NOMO-1 treated with DMSO at 0.1 percent for 48 hours (cell line): ENCODE data around the gene DCHS2.

Experiments used
- DNase-seq: peaks from one replicate; lab custom pipeline; 2025; ENCODE audit not compliant: unreplicated experiment; lab: John Stamatoyannopoulos, UW

The DCHS2 gene

DNA sequence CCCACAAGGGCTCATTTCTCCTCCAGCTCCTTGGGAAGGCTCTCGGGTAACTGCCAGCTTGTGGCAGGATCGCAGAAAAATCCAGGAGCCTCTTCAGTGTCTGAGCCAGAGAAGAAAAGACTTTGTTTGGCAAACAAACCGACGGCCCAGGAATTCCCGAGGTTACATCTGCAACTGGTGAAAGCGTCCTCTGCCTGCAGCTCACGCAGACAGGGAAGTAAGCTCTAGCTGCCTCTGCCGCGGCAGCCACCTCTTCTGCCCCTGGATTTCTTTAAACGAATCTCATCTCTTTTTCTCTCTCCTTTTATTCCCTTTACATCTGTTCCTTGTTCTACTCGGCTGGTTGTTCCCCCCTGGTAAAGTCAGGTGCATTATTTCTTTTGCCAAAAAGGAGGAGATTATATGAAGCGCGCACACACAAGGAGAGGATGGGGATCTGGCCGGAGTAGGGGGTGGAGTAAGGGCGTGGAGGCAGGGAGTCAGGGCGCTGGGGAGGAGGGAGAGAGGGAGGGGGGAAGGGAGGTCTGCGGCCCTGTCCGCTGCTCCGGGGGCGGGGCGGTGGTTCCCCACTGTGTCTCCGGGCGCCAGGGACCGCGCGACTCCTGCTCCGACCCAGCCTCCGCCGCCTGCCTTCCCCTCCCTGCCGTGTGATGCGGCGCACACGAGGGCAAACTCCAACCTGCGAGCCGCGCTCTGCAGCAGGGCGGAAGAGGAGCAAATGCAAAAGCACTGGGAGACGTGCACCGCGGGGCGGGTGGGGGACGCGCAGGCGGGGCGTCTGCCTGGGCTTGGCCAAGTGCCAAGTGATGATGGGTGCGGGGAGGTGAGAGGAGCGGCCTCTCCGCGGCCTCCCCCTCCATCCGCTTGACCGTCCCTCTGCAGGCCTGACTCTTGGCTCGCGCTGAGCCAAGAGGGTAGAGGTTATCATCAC lies at the start of gene DCHS2:
TSS of gene DCHS2 (minus strand) at position 459 of the 931 bp plus-strand sequence. CDS start at position 15, 444 bp downstream.
- peak; percentile 44 for DNase-seq

DNA sequence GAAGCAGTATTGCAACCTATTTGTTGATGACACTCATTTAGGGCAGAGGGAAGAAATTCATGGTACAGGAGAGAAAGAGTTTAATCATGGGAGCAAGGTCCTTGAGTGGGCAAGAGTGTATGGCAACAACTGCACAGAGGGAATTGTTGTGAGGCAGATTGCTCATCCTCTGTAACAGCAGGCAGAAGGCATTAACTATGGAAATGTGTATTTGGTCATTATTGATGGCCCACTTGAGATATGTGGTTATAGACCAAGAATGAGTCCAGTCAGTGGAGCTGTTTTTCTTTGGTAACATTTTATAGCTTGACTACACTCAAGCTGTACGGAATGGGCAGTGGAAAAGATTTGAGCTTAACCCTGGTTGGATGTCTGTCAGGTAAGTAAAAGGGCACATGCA lies 42.7 kb upstream of the DCHS2 start:
- DNase-seq, result no peak

DNA sequence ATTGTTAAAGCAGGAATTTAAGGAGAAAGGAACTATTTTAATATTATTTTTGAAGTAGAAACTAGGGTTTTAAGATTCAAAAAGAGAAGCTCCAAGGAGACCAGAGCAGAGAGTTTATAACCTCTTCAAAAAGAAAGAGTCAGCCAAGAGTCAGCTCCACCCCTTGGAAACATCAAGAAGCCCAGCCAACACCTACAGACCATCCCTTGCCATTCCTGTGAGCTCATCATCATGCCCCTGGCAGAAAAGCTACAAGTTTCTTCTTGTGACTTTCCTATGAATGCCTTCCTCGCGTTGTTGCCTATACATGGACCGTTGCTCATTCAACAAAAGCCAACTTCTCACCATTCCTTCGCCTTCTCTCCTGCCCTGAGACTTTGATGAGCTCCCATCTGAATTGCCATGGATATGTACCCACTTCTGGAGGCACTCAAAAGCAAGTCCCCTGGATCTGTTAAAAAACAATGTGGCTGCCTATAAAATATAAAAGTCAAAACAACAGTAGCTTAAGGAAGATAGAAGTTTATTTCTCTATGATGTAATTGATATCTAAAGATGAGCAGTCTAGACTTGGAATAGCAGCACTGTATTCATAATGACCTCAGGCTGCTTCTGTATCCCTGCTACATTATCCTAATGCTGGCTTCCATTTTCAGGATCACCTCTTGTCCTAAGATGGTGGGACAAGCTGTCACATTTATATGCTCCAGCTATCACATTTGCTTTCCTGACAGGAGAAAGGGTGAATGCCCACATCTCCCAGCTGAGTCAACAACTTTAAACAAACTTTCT lies 38.3 kb upstream of the DCHS2 start:
- no peak for DNase-seq

DNA sequence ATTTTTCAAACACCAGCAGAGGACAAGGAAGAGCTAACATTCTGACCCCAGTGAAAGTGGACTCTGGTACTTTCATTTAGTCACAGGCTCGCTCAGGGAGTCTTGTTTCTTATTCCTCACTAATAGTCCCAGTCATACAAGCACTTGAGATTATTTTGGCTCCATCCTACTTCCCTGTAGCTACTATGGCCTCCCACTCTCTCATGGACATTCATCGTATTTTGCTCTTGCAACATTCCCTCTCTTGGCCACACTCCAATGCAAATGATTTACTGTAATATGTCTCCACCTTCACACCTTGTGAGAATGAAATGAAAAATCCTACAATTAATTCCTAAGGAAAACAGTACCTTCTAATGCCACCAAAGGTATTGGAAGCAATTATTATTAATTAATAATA lies 37.3 kb upstream of the DCHS2 start:
- no peak for DNase-seq

DNA sequence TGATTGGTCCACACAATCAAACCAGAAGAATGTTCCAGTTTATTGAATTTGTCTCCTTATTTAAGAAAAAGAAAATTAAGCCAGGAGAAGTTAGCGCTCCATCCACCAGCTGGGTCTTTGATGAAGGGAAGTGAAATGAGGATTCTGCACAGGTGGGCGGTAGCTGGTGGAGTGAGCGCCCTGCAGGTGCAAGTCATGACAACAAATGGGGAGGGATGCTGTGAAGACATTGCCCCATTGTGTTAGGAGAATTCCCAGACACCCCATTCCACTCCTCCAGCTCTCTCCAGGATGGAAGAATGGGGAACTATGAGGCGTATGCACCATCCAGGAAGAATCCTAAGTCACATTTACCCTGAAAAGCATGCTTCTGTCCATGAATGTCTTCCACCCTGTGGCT lies 35.7 kb upstream of the DCHS2 start:
- no peak for DNase-seq

DNA sequence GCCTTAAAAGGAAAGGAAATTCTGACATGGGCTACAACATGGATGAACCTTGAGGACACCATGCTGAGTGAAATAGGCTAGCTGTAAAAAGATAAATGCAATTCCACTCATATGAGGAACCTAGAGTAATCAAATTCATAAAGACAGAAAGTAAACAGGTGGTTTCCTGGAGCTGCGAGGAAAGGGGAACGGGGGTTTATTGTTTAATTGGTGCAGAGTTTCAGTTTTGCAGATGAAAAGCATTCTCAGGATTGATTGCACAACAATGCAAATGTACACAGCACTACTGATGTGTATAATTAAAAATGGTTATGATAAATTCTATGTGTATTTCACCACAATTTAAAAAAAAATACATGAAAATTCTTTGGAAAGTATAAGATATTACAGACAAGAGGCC lies 34.6 kb upstream of the DCHS2 start:
- DNase-seq, result peak; percentile 97

DNA sequence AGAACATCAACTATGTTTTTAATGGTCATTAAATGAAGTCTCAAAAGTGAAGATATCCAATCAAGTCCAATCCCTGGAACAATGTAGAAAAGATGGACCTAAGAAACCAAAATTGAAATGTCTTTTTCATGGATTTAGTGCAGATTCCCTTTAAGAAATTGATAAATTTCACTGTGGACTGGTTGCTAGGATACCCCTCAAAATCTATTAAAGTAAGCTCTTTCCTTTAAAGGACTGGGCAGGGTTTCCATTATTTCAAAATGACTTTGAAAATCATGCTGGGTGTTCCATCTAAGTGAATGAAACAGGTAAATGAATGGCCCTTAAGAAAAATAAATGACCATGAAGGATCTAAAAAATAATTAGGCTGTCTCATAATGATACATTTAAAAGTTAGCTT lies 30.0 kb upstream of the DCHS2 start:
- DNase-seq, result no peak

DNA sequence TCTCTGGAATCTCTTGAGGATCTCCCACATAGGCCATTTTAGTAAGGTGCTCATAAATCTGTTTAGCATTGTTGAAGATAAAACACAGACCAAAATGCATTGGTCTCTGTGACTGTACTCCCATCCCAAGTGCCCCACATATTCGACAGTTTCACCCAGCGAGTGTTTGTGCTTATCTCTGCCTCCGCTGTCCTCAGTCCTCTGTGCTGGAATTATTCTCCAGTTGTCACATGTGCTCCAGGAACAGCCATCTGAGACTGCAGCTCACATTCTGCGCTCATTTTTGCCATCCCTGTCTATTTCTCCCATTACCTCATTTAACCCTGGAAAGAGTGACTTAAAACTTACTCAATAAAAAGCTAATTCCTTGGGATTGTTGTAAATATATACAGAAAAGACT lies 27.6 kb upstream of the DCHS2 start:
- DNase-seq, result no peak

DNA sequence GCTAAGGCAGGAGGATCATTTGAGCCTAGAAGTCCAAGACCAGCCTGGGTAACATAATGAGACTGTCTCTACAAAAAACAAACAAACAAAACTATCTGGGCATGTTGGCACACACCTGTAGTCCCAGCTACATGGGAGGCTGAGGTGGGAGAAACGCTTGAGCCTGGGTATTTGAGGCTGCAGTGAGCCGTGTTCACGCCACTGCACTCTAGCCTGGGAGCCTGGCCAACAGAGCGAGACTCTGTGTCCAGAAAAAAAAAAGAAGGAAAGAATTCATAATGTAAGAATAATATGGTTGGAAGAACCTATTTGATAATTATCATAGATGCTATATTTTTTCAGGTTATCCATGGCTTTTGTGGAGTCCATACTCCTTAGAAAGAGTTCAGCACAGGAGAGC lies 26.0 kb upstream of the DCHS2 start:
- DNase-seq, result no peak

GRCh38 chr4:154516318-154517029 lies 24.9 kb upstream of the DCHS2 start:
- DNase-seq, result no peak

DNA sequence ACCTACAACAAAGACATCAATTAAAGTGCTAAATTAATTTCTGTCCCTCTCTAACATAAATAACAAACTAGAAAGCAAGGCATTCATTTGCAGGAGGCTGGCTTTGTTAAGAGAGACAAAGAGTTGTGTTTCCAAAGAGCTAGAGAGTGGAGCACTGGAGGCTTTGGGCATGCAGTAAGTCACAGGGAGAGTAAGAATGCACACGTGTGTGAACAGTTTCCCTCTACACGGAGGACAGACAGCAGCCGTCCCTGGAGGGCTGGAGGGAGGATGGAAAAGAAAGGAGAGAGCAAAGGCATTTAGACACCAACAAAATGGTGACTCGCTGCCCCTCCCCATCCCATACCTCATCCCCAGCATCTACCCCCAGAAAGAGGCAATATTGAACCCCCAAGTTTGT lies 20.4 kb upstream of the DCHS2 start:
- DNase-seq, result no peak

GRCh38 chr4:154511548-154511947 lies 19.9 kb upstream of the DCHS2 start:
- DNase-seq, result no peak

DNA sequence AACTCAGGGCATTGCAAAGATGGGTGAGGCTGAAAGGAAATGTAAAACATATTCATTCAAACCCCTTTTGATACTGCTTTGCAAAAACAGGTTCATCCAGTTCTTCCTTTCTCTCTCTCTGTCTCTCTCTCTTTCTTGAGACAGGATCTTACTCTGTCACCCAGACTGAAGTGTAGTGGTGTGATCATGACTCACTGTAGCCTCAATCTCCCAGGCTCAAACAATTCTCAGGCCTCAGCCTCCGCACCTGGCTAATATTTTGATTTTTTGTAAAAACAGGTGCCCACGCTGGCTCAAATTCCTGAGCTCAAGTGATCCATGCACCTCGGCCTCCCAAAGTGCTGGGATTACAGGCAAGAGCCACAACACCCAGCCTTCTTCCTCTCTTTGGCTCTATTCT lies 15.6 kb upstream of the DCHS2 start:
- no peak for DNase-seq

GRCh38 chr4:154506253-154506652 lies 14.7 kb upstream of the DCHS2 start:
- DNase-seq, result peak; percentile 6

GRCh38 chr4:154503598-154503997 lies 12.0 kb upstream of the DCHS2 start:
- DNase-seq, result no peak

DNA sequence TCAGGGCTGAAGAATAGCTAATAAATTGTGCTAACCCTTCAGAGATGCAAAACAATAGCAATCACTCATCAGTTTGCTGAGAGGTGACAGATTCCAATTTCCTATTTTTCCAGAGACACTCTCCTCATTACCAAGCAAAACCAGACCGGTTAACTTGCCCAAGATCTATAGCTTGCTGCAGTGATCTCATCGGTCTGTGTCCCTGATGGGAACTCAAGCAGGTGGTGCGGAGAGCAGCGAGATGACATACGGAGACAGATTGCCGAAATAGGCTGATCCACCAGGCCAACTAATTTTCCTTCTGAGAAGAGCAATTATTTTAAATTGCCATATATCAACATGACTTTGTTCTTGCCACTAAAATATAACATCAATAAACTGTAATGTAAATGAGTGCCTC lies 10.5 kb upstream of the DCHS2 start:
- DNase-seq, result no peak

GRCh38 chr4:154497889-154498288 lies 6.3 kb upstream of the DCHS2 start:
- no peak for DNase-seq

- no peak for DNase-seq
These were observed 4.3 kb upstream of the DCHS2 start for GRCh38 chr4:154495867-154496266.

DNA sequence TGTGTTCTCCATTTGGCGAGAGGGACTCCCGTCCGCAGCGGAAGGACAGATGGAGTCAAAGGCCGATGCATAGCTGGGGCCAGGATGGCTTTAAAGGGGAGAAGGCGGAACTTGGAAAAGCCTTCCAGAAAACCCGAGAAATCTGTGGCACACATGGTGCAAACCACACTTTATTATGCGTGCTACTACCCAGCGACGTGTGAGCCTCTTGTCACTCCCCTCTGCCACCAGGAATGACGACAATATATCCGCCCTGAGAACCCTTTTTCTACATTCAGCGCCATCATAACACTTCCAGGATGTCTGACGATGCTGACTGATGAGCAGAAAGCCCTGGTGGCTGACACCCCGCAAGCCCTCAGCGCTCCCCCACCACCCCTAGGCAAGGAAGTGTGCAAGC lies 689 bp upstream of the DCHS2 start:
- DNase-seq, result no peak

- DNase-seq, result no peak
These were observed 837 bp downstream of the DCHS2 start for GRCh38 chr4:154490583-154491340.

GRCh38 chr4:154490234-154490582 lies 1.4 kb downstream of the DCHS2 start:
- DNase-seq, result no peak
